Stimulated activated CD4-positive, alpha-beta T cell treated with anti-CD3 and anti-CD28 coated beads, Interleukin-15, amount 100 ng/mL, for 24 hours (primary cell): ENCODE results near the gene NEU4.
"Not testable (repeated sequence)": the region's sequence is repeated elsewhere in the genome, so short reads cannot be mapped to it uniquely, and the experiment has no call there.

Source experiments
- DNase-seq: peaks from one replicate; pipeline ENCODE4 v3.0.0-alpha.2; 2020

The NEU4 gene

GRCh38 chr2:241799522-241800197, 9.3 kb upstream of the NEU4 start:
- DNase-seq: no peak

DNA sequence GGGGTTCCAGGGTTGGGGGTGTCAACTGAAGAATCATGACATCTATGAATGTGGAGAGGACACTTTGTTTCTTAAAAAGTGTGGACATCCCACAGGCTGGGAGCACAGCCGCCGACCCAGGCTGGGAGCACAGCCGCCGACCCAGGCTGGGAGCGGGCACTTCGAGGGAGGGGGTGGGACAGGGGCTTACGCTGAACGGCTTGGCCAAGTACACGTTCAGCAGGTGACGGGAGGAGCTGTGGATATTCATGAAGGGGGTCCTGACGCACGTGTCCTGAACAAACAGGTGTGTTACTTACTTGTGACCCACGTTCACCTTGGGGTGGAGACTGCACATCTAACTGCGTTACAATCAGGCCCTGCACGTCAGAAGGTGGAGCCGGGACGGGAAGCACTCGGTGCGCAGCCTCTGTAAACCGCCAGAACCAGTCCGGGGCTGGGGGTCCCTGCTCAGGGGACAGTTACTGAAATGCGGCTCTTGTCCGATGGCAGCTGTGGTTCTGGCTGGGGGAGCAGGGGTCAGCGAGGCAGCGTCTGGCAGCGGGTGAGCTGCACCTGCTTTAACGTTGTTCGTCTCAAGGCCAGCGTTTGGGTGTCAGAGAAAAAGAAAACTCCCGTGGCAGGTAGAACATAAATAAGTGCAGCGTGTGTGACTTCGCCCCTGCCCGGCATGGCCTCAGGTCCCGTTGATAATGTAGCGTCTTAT, 8.6 kb upstream of the NEU4 start:
- not testable (repeated sequence) for DNase-seq

GRCh38 chr2:241801611-241802420, 7.2 kb upstream of the NEU4 start:
- no peak for DNase-seq

DNA sequence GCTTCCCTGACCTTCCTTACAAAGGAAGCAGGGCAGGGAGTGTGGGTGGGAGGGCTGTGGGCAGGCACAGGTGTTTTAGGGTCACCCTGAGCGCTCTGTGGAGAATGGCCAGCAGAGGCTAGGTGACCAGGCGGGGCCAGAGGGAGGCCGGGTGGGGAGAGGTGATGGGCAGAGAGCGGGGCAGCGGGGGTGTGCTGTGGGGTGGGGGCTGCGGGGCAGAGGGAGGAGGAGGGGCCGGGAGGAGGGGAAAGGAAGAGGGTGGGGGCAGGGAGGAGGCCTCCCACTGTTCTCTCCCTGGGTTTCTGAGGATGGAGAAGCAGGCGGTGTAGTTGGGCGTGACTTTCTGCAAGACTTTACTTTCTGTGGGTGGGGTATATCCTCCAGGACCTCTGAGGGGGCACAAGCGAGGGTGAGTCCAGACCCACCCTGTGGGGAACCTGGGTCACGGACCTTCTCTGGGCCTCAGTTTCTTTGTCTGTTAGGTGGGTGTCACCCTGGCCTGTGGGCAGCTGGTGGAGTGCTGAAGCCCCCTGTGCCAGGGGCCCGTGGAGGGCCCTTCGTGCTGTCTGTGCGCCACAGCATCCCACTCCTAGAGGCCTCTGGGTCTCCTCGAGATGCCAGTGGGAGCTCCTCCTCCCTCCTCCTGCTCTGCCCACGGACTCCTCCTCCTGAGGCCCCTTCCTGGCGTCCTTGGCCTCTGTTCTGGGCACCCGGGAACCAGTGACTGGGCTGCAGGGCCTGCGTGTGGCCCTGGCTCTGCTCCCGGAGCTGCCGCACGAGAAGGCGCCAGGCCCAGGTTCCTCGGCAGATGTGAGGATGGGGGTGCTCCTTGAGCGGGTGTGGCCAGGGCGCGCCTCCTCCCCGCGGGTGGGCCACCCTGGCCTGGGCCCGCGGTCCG, 6.3 kb upstream of the NEU4 start:
- DNase-seq: no peak

GRCh38 chr2:241803387-241804325, 5.3 kb upstream of the NEU4 start:
- peak; percentile 66 for DNase-seq

GRCh38 chr2:241804326-241805229, 4.4 kb upstream of the NEU4 start:
- DNase-seq: peak; percentile 34

DNA sequence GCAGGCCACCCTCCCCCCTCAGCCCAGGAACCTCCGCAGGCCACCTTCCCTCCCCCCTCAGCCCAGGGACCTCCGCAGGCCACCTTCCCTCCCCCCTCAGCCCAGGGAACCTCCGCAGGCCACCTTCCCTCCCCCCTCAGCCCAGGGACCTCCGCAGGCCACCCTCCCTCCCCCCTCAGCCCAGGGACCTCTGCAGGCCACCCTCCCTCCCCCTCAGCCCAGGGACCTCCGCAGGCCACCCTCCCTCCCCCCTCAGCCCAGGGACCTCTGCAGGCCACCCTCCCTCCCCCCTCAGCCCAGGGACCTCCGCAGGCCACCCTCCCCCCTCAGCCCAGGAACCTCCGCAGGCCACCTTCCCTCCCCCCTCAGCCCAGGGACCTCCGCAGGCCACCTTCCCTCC, 2.8 kb upstream of the NEU4 start:
- not testable (repeated sequence) for DNase-seq

DNA sequence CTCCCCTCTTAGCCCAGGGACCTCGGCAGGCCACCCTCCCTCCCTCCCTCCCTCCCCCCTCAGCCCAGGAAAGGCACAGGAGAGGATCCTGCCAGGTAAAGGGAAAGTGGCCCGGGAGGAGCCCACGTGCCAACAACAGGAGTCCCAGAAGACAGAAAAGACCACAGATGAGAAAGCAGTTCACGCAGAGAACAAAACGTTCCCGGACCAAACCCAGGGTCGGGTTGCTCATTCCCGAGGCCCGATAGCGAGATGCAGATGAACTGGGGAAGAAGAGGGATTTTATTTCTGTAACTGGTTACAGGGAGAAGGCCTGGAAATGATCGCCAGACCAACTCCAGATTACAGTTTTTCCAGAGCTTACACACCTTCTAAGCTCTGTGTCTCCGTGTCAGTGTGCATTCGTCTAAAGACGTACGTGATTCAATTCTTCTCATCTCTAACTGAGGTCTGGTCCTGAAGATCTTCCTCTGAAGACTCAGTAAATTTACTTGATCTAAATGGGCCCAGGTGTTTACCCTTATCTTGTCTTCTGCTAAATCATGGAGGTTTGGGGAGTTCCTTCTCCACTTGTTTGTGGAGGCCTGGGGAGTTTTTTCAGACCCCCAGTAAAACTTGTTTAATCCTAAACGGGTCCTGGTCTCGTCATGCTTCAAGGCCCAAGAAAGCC, 807 bp upstream of the NEU4 start:
- no peak for DNase-seq

- DNase-seq: no peak
Measured at GRCh38 chr2:241809383-241810306, 652 bp downstream of the NEU4 start.

DNA sequence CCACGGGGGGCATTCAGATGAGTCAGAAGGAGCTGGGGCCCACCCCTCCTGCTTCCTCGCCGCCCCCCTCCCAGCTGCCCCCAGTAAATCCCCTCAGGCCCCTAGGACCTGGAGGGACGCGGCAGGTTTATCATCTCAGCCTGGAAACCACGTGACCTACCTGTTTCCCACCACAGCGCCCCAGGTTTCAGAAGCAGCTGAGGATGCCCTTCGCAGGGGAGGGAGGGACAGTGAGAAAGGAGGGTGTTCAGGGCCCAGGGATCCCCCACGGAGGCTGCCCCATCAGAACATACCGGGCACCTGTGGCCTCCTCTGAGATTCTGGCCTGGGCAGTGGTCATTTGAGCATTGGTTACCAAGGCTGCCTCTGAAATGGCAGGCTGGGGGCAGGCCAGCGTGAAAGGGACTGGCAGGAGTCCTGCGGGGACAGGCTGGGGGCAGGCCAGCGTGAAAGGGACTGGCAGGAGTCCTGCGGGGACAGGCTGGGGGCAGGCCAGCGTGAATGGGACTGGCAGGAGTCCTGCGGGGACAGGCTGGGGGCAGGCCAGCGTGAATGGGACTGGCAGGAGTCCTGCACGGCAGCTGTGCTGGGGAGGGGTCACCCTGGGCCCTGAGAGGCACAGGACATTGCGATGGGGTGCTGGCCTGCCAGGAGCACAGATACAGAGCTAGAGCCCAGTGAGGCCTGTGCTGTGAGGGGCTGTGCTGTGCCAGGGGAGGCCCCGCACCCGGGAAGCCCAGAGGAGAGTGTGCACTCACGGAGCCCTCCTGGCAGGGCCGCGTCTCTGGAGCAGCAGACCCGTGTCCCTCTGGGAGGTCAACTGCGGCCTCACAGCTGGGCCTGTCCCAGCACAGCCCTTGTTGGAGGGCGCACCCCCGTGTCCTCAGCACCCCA, 1.6 kb downstream of the NEU4 start:
- DNase-seq: no peak

- no peak for DNase-seq
Measured at GRCh38 chr2:241811201-241811951, 2.4 kb downstream of the NEU4 start.

DNA sequence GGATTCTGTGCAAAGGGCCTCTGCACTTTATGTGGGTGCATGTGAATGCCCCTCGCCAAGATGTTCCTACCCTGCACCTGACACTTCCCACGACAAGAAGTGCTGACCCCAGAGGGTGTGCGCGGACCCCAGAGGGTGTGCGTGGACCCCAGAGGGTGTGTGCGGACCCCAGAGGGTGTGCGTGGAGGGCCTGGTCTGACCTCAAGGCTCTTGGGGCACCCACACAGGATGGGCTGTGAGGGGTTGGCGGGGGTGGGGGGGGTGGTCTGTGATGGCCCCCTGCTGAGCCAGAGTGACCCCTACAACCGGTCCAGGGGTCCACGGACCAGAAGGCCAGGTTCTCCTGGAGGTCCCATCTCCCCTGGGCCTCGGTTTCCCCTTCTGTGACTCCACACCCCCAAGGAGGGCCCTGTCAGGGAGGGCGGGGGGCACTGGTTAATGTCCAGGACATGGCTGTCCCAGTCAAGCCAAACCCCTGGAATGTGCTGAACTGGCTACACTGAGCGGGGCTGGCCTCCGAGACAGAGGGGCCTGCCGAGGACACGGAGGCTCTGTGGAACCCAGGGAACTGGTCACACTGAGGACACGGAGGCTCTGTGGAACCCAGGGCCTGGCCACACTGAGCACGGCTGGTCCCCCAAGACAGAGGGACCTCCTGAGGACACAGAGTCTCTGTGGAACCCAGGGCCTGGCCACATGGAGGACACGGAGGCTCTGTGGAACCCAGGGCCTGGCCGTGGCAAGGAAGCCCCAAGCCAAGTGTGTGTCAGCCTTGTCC, 3.1 kb downstream of the NEU4 start:
- DNase-seq: no peak

- no peak for DNase-seq
Measured at GRCh38 chr2:241812730-241813643, 4.0 kb downstream of the NEU4 start.

DNA sequence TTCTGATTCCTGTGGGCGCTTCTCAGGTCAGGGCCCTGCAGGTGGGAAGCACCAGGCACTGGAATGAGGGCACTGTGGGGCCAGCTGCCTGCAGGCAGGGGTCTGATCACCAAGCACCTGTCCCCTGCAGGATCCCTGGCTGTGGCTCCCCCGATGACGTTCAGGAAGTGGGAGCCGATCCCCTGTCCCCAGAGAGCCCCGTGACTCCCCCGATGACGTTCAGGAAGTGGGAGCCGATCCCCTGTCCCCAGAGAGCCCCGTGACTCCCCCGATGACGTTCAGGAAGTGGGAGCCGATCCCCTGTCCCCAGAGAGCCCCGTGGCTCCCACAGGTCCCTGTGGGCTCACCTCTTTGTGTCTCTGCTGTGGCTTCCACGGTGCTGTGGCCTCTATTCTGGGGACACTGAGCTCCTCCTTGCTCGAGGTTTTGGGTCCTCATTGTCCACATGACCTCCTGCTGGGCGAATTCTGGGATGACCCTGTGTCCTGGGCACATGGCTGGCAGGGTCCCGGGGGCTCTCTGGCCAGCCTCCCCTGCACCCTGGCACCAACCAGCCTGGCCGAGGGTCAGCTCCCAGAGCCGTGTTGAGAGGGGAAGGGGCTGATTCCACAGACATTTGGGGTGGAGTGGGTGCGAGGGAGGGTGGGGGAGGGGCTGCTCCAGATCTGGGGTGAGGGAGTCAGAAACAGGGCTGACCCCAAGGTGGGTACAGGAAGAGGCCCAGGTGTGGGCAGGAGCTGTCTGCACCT, 4.8 kb downstream of the NEU4 start:
- no peak for DNase-seq

- no peak for DNase-seq
Measured at GRCh38 chr2:241814393-241814642, 5.3 kb downstream of the NEU4 start.
